GM19468 (cell line): ENCODE results near the gene USP33.
"Not testable (repeated sequence)": the region's sequence is repeated elsewhere in the genome, so short reads cannot be mapped to it uniquely, and the experiment has no call there.

Experiments used
- ATAC-seq: cut with Tn5 transposase; IDR thresholded peaks from one replicate; pipeline ENCODE4 v1.9.1; 2021; ENCODE audit warnings: mild to moderate bottlenecking, moderate library complexity, moderate number of reproducible peaks; ENCODE audit not compliant: unreplicated experiment; ENCODE audit errors: extremely low read depth

The USP33 gene

GRCh38 chr1:77674807-77675206 is 84.8 kb downstream of the USP33 start:
- ATAC-seq = not testable (repeated sequence)

DNA sequence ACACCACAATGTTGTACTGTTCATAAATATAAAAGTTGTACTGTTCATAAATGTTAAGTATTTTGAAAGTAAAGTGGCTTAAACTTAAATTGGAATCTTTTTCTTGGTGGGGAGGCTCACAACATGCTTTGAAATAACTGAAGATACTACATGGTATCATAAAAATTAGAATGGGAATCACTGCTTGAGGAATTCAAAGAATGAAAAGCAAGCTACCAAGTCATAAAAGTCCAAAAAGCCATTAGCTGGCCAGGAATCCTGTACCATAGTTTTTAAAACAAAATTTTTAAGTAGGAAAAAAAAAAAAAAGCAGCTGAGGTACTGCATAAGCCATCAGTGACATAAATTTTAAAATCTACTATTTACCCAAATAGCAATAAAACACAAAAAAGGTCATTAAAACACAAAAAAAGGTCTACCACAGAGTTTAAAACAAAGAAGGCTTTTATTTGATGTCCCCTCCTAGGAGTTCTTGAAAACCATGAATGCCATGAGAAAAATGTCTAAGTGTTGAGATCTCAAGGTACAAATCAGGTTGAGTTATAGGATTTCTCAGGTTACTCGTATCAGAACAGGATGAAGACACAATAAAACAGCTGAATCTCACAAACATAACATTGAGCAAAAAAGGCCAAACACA is 85.8 kb downstream of the USP33 start:
- ATAC-seq = no peak

GRCh38 chr1:77673030-77673429 is 86.6 kb downstream of the USP33 start:
- ATAC-seq = no peak

GRCh38 chr1:77672374-77672773 is 87.3 kb downstream of the USP33 start:
- ATAC-seq = no peak

- no peak for ATAC-seq
Measured at GRCh38 chr1:77671836-77672235, 87.8 kb downstream of the USP33 start.

GRCh38 chr1:77670330-77670729 is 89.3 kb downstream of the USP33 start:
- ATAC-seq = no peak

- no peak for ATAC-seq
Measured at GRCh38 chr1:77668924-77669449, 90.7 kb downstream of the USP33 start.

DNA sequence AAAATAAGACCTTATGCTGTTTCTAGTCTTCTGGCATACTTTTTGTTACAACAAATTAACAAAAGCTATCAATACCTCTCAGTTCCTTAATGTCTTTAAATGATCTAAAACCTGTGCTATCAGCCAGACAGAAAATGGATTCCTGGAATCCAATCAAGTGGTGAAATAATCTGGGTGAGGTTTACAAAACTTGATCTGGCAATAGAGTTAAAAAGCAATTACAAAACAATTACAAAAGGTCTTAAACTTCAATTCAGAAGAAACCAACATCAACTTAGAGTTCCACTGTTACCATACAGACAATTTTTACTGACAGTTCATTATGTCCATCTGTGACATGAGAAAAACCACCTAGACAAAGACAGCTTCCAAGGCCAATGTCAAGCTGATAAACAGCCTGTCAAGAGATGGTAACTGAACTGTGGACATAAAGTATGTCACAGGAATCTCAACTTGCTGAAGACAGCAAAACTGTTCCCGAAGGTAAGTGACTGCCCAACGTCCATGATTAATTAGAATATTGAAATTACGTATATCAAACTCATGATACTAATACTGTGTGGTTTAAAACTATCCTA is 94.6 kb downstream of the USP33 start:
- ATAC-seq = no peak

DNA sequence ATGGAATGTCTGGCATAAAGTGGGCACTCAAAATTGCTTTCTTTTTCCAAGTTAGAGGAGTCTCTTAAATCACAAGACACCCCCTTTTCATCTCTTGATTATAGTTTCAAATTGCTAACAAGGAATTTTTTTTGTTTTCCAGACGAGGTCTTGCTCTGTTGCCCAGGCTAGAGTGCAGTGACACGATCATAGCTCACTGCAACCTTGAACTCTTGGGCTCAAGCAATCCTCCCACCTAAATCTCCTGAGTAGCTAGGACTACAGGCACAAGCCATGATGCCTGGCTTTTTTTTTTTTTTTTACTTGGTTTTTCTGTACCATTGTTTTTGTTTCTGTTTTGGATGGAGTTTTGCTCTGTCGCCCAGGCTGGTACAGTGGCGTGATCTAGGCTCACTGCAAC is 98.0 kb downstream of the USP33 start:
- no peak for ATAC-seq

- no peak for ATAC-seq
Measured at GRCh38 chr1:77659879-77660593, 99.6 kb downstream of the USP33 start.

DNA sequence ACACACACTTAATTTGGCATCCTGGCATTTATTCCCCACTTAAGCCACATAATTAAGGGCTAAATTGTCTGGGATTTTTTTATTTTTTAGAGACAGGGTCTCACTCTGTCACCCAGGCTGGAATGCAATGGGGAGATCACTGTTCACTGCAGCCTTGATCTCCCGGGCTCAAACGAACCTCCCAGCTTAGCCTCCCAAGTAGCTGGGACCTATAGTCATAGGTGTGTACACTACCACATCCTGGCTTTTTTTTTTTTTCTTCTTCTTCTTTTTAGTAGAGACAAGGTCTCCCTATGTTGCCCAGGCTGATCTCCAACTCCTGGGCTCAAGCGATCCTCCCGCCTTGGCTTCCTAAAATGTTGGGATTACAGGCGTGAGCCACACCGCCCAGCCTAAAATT is 101.4 kb downstream of the USP33 start:
- no peak for ATAC-seq

DNA sequence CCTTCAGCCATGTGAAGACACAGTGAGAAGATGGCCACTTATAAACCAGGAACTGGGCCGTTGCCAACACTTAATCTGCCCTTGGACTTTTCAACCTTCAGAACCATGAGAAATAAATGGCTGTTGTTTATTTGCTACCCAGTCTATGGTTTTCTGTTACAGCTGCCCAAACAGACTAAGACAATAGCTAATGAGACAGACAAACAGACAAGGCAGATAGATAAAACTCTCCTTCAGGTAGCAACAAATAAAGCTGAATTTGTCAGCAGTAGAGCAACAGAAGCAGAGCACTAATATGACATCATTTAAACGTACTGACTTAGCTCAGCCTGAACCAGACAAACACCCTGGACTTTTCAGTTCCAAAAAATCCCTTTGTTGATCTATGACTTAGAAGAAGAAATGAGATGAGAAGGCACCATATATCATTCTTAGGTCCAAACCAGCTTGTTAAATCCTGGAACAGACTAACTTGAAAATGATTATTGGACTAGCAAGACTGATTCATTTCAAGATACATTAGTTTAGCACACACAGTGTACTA is 104.1 kb downstream of the USP33 start:
- ATAC-seq = no peak

- no peak for ATAC-seq
Measured at GRCh38 chr1:77652970-77653516, 106.6 kb downstream of the USP33 start.

DNA sequence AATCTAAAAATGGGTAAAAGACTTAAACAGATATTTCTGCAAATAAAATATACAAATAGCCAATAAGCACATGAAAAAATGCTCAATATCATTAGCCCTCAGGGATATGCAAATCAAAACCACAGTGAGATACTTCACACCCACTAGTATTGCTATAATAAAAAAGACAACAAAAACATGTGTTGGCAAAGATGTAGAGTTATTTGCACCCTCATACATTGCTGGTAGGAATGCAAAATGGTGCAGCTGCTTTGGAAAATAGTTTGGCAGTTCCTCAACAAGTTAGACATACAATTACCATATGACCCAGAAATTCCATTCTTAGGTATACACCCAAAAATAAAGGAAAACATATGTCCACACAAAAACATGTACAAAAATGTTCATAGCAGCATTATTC is 107.4 kb downstream of the USP33 start:
- ATAC-seq = no peak

DNA sequence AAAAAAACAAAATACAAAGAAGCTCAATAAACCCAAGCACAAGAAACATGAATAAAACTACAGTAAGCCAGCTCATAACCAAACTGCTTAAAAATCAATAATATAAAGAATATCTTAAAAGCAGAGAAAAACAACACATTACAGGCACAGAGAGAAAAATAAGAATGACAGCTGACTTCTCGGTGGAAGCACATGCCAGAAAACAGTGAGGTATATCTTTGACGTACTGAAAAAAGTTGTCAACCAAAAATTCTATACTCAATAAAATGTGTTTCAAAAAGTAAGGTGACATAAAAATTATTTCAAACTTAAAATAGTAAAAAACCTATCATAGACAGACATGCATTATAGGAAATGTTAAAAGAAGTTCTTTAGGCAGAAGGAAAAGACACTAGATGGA is 110.5 kb downstream of the USP33 start:
- no peak for ATAC-seq

- ATAC-seq = not testable (repeated sequence)
Measured at GRCh38 chr1:77646224-77646623, 113.4 kb downstream of the USP33 start.
